Right cardiac atrium (tissue), 5 donors: ENCODE measurements around the gene FAM107B. TPM values are rescaled to one million over a fixed set of nuclear protein-coding genes. Genes with fewer than 3 reads are reported as not detected.

Experiments used
- ATAC-seq, 2 donors: fragments of 200-7000 bp; cut with Tn5 transposase; one replicate each; pipeline versions ENCODE4 v1.8.0 to v1.9.1; 2020; ENCODE audit warnings: moderate library complexity in 2 of 2, mild to moderate bottlenecking in 1 of 2
- DNase-seq, 3 donors: peaks; one replicate each; pipeline ENCODE4 v3.0.0-alpha.2; 2020
- H3K27ac ChIP-seq: one replicate; pipeline ENCODE4 v1.5.1; 2013; ENCODE audit warnings: mild to moderate bottlenecking, low read length, control low read depth, moderate library complexity
- H3K27me3 ChIP-seq: one replicate; pipeline ENCODE4 v1.6.1; 2013; ENCODE audit not compliant: control insufficient read depth, insufficient read depth
- H3K4me1 ChIP-seq: one replicate; pipeline ENCODE4 v1.6.1; 2013; ENCODE audit warnings: low read length; ENCODE audit not compliant: control insufficient read depth, insufficient read depth
- H3K4me3 ChIP-seq: one replicate; pipeline ENCODE4 v1.5.1; 2013; ENCODE audit warnings: low read length, control low read depth
- H3K9me3 ChIP-seq: one replicate; pipeline ENCODE4 v1.6.1; 2013; ENCODE audit warnings: low read length; ENCODE audit not compliant: control insufficient read depth
- WGBS: extraction: QIAGEN DNeasy Blood & Tissue Kit; methylation state at CpG from one replicate; pipeline ENCODE4 v1.1.7; 2013; 5-methylcytosine and 5-hydroxymethylcytosine counted together
- intact Hi-C, 4 donors: fragments of 100-400 bp; cut with DNase I; formaldehyde crosslinking; loops; one replicate each; pipeline versions ENCODE4 v1.11.0 to v1.14.0; 2022 to 2023
- polyA plus RNA-seq: library from polyadenylated mRNA; stranded (reverse); fragments of 200-250 nt; gene quantifications from one replicate; pipeline ENCODE4 v1.2.3, GENCODE V29; 2013
- total RNA-seq, 4 donors: library from RNA; stranded (reverse); fragmentation: NEBNext Ultra II Directional; extraction: Animal tissue kit (Norgen Biotek cat#: 25700); gene quantifications; one replicate each; pipeline ENCODE4 v1.2.1, GENCODE V29; 2021
- donor health status: healthy with polysubstance abuse.
- donor health status: DM: no; HTN: yes; CAD: no.
- donor health status: DM: no; HTN: no; CAD: no.
- donor health status: DM: no; HTN: yes; CAD: no; lungs with severe emphysema.
- donor health status: DM: yes; HTN: yes; CAD: no.

FAM107B gene
- total and polyA plus RNA-seq, 5 donors: 4.3 to 18.7 (median 8.0) TPM

- H3K27ac ChIP-seq: no peak overlapping the region
- ATAC-seq (no peak), DNase-seq (no peak)
- H3K4me1 ChIP-seq: no peaks in the 10 kb centered on the region
- H3K4me3 ChIP-seq: no peak overlapping the region
- H3K9me3 ChIP-seq: no peaks in the 10 kb centered on the region
- intact Hi-C loops: no loop called here
- no peaks in the 10 kb centered on the region for H3K27me3 ChIP-seq
- WGBS: 53% methylated on average over 3 of the region's 3 CpGs
These were observed 98.0 kb downstream of the FAM107B start for GRCh38 chr10:14676732-14677131.

GRCh38 chr10:14674376-14675050 is 100.2 kb downstream of the FAM107B start:
- no peak for ATAC-seq
- 86% methylated on average over 8 of the region's 8 CpGs for WGBS
- H3K27me3 ChIP-seq: no peaks in the 10 kb centered on the region
- no peak overlapping the region for H3K4me3 ChIP-seq
- H3K4me1 ChIP-seq: no peaks in the 10 kb centered on the region
- no peak overlapping the region for H3K27ac ChIP-seq
- H3K9me3 ChIP-seq: no peaks in the 10 kb centered on the region
- intact Hi-C loops: no loop called here
- DNase-seq: no peak

DNA sequence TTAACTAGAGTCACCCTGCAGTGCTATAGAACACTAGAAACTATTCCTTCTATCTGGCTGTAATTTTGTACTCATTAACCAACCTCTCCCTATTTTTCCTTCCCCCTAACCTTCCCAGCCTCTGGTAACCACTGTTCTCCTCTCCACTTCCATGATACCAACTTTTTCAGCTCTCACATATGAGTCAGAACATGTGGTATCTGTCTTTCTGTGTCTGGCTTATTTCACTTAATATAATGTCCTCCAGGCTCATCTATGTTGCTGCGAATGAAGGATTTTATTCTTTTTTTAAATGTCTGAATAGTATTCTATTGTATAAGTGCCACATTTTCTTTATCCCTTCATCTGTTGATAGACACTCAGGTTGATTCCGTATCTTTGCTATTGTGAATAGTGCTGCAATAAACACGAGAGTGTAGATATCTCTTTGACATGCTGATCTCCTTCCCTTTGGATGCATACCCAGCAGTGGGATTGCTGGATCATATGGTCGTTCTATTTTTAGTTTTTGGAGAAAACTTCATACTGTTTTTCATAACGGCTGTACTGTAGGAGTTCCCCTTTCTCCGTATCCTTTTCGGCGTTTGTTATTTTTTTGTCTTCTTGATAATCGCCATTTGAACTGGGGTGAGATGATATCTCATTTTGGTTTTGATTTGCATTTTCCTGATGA is 101.4 kb downstream of the FAM107B start:
- no peaks in the 10 kb centered on the region for H3K27me3 ChIP-seq
- H3K4me3 ChIP-seq: no peak overlapping the region
- ATAC-seq (no peak), DNase-seq (no peak)
- WGBS: 32% methylated on average over 9 of the region's 9 CpGs
- no peaks in the 10 kb centered on the region for H3K4me1 ChIP-seq
- intact Hi-C loops: no loop called here
- H3K9me3 ChIP-seq: no peaks in the 10 kb centered on the region
- no peak overlapping the region for H3K27ac ChIP-seq

GRCh38 chr10:14671386-14671831 is 103.3 kb downstream of the FAM107B start:
- ATAC-seq (no peak), DNase-seq (no peak)
- WGBS: 81% methylated on average over 6 of the region's 6 CpGs
- Histone ChIP-seq H3K9me3 (no peaks in the 10 kb centered on the region), H3K4me3 (no peak overlapping the region), H3K27me3 (no peaks in the 10 kb centered on the region), H3K27ac (no peak overlapping the region), H3K4me1 (no peaks in the 10 kb centered on the region)
- intact Hi-C loops: no loop called here

DNA sequence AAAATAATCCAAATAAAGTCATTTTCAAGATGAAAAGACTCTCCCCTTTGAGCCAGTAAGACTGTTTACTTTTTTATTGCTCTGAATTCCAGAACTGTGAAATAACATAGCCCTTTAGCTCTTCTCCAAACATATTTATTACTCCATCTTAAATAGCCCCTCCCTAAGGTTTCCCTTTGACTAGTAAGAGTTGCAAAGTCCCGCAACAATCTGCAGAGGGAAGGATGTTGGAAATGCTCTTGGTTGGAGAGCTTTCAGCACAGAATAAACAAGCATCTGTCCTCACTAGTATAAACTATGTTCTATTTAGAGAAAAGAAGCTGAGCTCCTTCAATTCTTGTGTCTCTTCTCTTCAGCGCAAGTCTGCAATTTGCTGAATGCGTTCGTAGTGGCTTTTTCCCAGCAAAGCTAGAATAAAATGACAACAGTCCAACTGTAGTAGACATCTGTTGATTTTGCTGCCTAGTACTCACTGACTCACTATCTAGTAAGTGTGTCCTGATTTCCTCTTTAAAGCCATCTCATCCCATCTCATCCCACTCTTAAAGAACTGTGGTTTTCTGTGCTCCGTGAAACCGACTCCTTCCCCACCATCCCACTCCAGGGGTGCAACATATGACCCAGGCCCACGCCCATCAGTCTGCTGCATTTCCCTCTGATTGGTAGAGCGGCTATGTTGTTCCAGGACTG is 104.0 kb downstream of the FAM107B start:
- ATAC-seq (no peak), DNase-seq (no peak)
- 67% methylated on average over 8 of the region's 8 CpGs for WGBS
- intact Hi-C loops: no loop called here
- Histone ChIP-seq H3K9me3 (no peaks in the 10 kb centered on the region), H3K4me3 (no peak overlapping the region), H3K4me1 (no peaks in the 10 kb centered on the region), H3K27me3 (no peaks in the 10 kb centered on the region), H3K27ac (no peak overlapping the region)

DNA sequence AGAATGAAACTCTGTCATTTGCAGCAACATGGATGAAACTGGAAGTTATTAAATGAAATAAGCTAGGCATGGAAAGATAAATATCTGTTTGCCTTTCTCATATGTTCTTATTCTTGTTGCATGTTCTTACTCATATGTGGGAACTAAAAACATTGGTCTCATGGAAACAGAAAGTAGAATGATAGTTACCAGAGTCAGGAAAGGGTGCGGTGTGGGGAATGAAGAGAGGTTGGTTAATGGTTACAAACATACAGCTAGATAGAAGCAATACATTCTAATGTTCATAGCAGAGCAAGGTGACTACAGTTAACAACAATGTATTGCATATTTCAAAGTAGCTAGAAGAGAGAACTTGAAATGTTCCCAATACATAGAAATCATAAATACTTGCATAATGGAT is 105.1 kb downstream of the FAM107B start:
- Histone ChIP-seq H3K4me1 (no peaks in the 10 kb centered on the region), H3K9me3 (no peaks in the 10 kb centered on the region), H3K4me3 (no peak overlapping the region), H3K27me3 (no peaks in the 10 kb centered on the region), H3K27ac (no peak overlapping the region)
- 93% methylated on average over 1 of the region's 1 CpG for WGBS
- DNase-seq (no peak), ATAC-seq (no peak)
- intact Hi-C loops: no loop called here

DNA sequence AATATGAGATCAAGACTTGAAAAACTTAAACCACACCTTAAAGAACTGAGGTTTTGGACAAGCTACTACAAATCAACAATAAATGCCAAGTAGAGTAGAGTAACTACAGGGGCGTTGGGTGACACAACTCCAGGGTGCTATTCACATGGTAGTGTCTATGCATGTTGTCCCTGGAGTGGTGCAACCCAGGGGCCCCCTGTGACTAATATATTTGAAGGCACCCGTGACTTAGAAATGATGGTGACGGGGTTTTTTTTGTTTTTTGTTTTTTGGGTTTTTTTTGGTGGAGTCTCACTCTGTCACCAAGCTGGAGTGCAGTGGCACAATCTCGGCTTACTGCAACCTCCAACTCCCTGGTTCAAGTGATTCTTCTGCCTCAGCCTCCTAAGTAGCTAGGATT is 106.9 kb downstream of the FAM107B start:
- WGBS: 92% methylated on average over 4 of the region's 4 CpGs

GRCh38 chr10:14667280-14667679 is 107.4 kb downstream of the FAM107B start:
- Histone ChIP-seq H3K27ac (no peak overlapping the region), H3K9me3 (no peaks in the 10 kb centered on the region), H3K4me1 (no peaks in the 10 kb centered on the region), H3K27me3 (no peaks in the 10 kb centered on the region), H3K4me3 (no peak overlapping the region)
- DNase-seq (no peak), ATAC-seq (no peak)
- 80% methylated on average over 6 of the region's 6 CpGs for WGBS
- intact Hi-C loops: no loop called here

More for the DNA sequence above, 106.9 kb downstream of the FAM107B start:
- H3K9me3 ChIP-seq: no peaks in the 10 kb centered on the region
- ATAC-seq: no peak
- no peak overlapping the region for H3K4me3 ChIP-seq
- no peak for DNase-seq
- intact Hi-C loops: no loop called here
- H3K27me3 ChIP-seq: no peaks in the 10 kb centered on the region
- H3K27ac ChIP-seq: no peak overlapping the region
- no peaks in the 10 kb centered on the region for H3K4me1 ChIP-seq

GRCh38 chr10:14665865-14666857 is 108.5 kb downstream of the FAM107B start:
- no peak for ATAC-seq
- intact Hi-C loops: no loop called here
- Histone ChIP-seq H3K4me1 (no peaks in the 10 kb centered on the region), H3K9me3 (no peaks in the 10 kb centered on the region), H3K4me3 (no peak overlapping the region), H3K27me3 (no peaks in the 10 kb centered on the region), H3K27ac (no peak overlapping the region)
- no peak for DNase-seq
- 82% methylated on average over 6 of the region's 6 CpGs for WGBS

- ATAC-seq (no peak), DNase-seq (no peak)
- Histone ChIP-seq H3K4me3 (no peak overlapping the region), H3K9me3 (no peaks in the 10 kb centered on the region), H3K27me3 (no peaks in the 10 kb centered on the region), H3K4me1 (no peaks in the 10 kb centered on the region), H3K27ac (no peak overlapping the region)
- intact Hi-C loops: no loop called here
- 0% methylated on average over 1 of the region's 1 CpG for WGBS
These were observed 109.4 kb downstream of the FAM107B start for GRCh38 chr10:14665304-14665703.
